Measurements from ENCODE around the gene ATP10A. TPM values are rescaled to one million over a fixed set of nuclear protein-coding genes. Genes with fewer than 3 reads are reported as not detected.

The ATP10A gene
- total RNA-seq, 1 donor from 2014 or later = 71.9 TPM

DNA sequence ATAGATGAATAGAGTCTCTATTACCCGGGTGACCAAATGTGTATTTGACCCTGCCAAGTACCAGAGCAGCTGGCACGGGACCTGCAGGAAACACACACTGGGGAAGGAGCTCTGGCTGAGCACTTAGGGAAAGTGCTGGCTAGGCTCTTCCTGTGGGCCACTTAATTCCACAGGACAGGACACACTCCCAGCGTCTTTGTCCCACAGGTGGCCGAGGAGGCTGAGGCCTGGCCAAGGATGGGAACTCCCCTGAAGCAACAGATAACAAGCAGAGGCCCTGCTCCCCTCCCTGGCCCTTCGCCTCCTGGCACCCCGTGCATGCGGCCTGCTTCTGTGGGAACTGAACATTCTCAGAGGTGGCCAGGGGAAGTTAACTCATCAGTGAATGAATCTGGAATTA, 180.8 kb downstream of the ATP10A start:
- Mint-ChIP-seq H3K36me3 (ENCODE audit: unreplicated experiment) (peaks cover 63% of the 10 kb centered on the region), H3K27me3 (ENCODE audit: unreplicated experiment) (no peaks in the 10 kb centered on the region), H3K4me3 (ENCODE audit: unreplicated experiment) (no peak overlapping the region), H3K4me1 (ENCODE audit: unreplicated experiment) (peaks cover 24% of the 10 kb centered on the region), H3K9me3 (ENCODE audit: unreplicated experiment) (no peaks in the 10 kb centered on the region), H3K27ac (ENCODE audit: unreplicated experiment) (peak overlapping the region; percentile 18)
- TF ChIP-seq, protein P1, sequence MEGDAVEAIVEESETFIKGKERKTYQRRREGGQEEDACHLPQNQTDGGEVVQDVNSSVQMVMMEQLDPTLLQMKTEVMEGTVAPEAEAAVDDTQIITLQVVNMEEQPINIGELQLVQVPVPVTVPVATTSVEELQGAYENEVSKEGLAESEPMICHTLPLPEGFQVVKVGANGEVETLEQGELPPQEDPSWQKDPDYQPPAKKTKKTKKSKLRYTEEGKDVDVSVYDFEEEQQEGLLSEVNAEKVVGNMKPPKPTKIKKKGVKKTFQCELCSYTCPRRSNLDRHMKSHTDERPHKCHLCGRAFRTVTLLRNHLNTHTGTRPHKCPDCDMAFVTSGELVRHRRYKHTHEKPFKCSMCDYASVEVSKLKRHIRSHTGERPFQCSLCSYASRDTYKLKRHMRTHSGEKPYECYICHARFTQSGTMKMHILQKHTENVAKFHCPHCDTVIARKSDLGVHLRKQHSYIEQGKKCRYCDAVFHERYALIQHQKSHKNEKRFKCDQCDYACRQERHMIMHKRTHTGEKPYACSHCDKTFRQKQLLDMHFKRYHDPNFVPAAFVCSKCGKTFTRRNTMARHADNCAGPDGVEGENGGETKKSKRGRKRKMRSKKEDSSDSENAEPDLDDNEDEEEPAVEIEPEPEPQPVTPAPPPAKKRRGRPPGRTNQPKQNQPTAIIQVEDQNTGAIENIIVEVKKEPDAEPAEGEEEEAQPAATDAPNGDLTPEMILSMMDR (IDR thresholded peaks at IDR 0.05) = no peak
- DNase-seq (ENCODE audit: extremely low spot score, unreplicated experiment) = no peak

DNA sequence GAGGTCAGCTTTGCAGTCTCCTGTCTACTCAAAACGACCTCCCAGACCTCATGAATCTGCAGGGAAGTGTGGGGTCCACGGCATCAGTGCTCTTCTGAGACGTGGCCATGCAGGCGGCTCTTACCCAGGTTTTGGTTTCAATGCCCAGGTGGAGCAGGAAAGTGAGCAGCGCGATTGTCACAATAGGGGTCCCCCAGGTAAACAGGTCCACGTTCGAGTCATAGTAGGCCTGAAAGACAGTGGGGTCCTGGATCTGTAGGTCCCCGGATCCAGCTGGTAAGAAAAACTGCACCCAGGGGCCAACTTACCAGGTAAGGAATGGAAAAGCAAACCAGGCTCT, 182.5 kb downstream of the ATP10A start:
- Mint-ChIP-seq H3K27ac (ENCODE audit: unreplicated experiment) (no peak overlapping the region), H3K4me3 (ENCODE audit: unreplicated experiment) (no peak overlapping the region), H3K9me3 (ENCODE audit: unreplicated experiment) (no peaks in the 10 kb centered on the region), H3K36me3 (ENCODE audit: unreplicated experiment) (peaks cover 65% of the 10 kb centered on the region), H3K27me3 (ENCODE audit: unreplicated experiment) (no peaks in the 10 kb centered on the region), H3K4me1 (ENCODE audit: unreplicated experiment) (peaks cover 22% of the 10 kb centered on the region)
- TF ChIP-seq, protein P1 (IDR thresholded peaks at IDR 0.05) = no peak
- no peak for DNase-seq (ENCODE audit: extremely low spot score, unreplicated experiment)

DNA sequence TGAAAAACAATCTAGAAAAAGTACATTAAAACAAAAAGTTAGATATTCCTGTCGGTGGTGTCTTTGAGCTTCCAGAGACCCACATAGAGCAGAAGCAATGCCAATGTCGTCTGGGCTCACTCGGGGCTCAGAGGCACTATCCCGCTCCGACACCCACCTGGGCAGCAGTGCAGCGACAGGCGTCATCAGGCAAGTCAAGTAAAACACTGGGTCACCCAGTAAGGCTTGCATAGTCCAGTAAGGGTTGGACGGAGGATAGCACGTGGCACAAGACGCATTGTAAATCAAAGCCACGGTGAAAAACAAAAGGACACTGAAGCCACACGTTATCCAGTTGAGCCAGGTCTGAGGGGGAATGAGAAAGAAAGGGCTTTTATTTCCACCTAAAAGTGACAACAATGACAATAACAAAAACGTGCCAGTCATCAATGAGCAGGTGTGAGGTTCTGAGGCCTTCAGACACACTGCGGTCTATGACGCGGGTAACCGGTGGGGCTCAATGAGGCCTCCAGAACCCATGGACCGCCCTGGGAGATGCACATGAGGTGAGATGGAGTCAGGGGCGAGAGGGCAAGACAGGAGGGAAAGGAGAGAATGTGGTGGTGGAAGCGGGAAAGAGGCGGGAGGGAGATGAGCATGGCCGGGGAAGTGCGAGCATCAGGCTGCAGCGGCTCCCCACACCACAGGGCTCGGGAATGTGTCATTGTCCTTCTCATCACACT, 183.0 kb downstream of the ATP10A start:
- H3K4me3 Mint-ChIP-seq (ENCODE audit: unreplicated experiment) = no peak overlapping the region
- no peaks in the 10 kb centered on the region for H3K9me3 Mint-ChIP-seq (ENCODE audit: unreplicated experiment)
- TF ChIP-seq, protein P1 (IDR thresholded peaks at IDR 0.05) = no peak
- no peak for DNase-seq (ENCODE audit: extremely low spot score, unreplicated experiment)
- H3K27me3 Mint-ChIP-seq (ENCODE audit: unreplicated experiment) = no peaks in the 10 kb centered on the region
- H3K4me1 Mint-ChIP-seq (ENCODE audit: unreplicated experiment) = peaks cover 18% of the 10 kb centered on the region
- H3K36me3 Mint-ChIP-seq (ENCODE audit: unreplicated experiment) = peaks cover 63% of the 10 kb centered on the region
- no peak overlapping the region for H3K27ac Mint-ChIP-seq (ENCODE audit: unreplicated experiment)

DNA sequence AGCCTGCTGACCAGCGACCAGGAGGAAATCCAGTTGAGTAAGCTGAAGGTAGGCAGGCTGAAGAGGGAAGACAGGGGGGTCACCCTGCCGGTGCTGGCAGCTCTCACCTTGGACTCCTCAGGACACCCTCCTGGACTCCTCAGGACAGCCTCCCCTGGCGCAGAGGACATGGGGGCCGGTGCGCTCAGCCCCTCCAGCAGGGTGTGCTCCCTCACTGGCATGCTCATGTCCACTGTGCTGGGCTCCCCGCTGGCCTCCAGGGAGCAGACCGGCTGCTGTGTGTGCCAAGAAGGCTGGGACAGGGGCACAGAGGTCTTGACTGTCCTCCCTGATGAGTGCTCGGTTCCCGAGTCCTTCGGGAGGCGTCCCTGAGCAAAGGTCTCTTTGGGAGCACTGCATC, 183.6 kb downstream of the ATP10A start:
- no peaks in the 10 kb centered on the region for H3K9me3 Mint-ChIP-seq (ENCODE audit: unreplicated experiment)
- TF ChIP-seq, protein P1 (IDR thresholded peaks at IDR 0.05) = no peak
- H3K36me3 Mint-ChIP-seq (ENCODE audit: unreplicated experiment) = peaks cover 61% of the 10 kb centered on the region
- H3K4me1 Mint-ChIP-seq (ENCODE audit: unreplicated experiment) = peaks cover 12% of the 10 kb centered on the region
- no peak for DNase-seq (ENCODE audit: extremely low spot score, unreplicated experiment)
- H3K27me3 Mint-ChIP-seq (ENCODE audit: unreplicated experiment) = no peaks in the 10 kb centered on the region
- H3K27ac Mint-ChIP-seq (ENCODE audit: unreplicated experiment) = no peak overlapping the region
- no peak overlapping the region for H3K4me3 Mint-ChIP-seq (ENCODE audit: unreplicated experiment)

DNA sequence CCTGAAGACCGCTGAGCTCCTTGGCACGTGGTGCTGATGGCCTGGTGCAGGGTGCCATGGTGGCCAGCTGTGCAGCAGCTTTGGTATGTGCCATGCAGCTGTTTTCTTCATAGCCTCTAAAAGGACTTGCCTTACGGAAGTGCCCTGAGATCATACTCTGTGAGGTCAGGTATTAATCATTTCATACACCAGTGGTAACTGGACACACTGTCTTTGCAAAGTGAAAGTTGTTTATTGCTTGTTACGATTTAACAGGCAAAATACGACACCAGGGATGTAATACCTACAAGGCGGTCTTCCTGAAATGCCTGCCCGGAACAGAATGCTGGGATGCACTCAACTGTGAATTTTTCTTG, 184.6 kb downstream of the ATP10A start:
- Mint-ChIP-seq H3K36me3 (ENCODE audit: unreplicated experiment) (peaks cover 59% of the 10 kb centered on the region), H3K27me3 (ENCODE audit: unreplicated experiment) (no peaks in the 10 kb centered on the region), H3K4me3 (ENCODE audit: unreplicated experiment) (no peak overlapping the region), H3K4me1 (ENCODE audit: unreplicated experiment) (peaks cover 9% of the 10 kb centered on the region), H3K9me3 (ENCODE audit: unreplicated experiment) (no peaks in the 10 kb centered on the region), H3K27ac (ENCODE audit: unreplicated experiment) (no peak overlapping the region)
- no peak for DNase-seq (ENCODE audit: extremely low spot score, unreplicated experiment)
- TF ChIP-seq, protein P1 (IDR thresholded peaks at IDR 0.05) = no peak

Measured in osteocyte (in vitro differentiated cells).